Measurements from ENCODE around the gene PCDHA4.

DNA sequence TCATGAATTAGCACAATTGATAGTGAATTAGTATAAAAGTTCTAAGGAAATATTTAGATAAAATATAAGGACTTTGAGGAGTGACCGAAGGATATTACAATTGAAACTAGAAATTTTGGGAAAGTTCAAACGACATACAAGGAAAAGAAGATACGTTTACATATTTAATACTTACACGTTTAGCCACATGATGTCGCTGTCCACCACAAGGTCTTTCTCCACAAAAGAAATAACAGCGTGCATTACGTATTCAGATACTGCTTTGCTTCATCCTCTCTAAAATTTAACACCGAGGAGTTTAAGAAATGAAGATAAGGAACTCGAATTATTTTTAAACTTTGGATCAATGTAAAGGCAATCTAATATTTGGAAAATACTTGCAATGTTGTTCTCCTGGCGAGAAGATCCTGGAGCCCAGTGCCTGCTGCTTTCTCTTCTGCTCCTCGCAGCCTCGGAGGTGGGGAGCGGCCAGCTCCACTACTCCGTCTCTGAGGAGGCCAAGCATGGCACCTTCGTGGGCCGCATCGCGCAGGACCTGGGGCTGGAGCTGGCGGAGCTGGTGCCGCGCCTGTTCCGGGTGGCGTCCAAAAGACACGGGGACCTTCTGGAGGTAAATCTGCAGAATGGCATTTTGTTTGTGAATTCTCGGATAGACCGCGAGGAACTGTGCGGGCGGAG, 5.9 kb upstream of the PCDHA4 start, which contains the start of gene PCDHA3:
- TF ChIP-seq, protein P1, sequence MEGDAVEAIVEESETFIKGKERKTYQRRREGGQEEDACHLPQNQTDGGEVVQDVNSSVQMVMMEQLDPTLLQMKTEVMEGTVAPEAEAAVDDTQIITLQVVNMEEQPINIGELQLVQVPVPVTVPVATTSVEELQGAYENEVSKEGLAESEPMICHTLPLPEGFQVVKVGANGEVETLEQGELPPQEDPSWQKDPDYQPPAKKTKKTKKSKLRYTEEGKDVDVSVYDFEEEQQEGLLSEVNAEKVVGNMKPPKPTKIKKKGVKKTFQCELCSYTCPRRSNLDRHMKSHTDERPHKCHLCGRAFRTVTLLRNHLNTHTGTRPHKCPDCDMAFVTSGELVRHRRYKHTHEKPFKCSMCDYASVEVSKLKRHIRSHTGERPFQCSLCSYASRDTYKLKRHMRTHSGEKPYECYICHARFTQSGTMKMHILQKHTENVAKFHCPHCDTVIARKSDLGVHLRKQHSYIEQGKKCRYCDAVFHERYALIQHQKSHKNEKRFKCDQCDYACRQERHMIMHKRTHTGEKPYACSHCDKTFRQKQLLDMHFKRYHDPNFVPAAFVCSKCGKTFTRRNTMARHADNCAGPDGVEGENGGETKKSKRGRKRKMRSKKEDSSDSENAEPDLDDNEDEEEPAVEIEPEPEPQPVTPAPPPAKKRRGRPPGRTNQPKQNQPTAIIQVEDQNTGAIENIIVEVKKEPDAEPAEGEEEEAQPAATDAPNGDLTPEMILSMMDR (IDR thresholded peaks at IDR 0.05): peak in 2 of 3 donors; percentile 7 to 25
- TF ChIP-seq EP300 (IDR thresholded peaks at IDR 0.05) (no peak), POLR2A (IDR thresholded peaks at IDR 0.05) (no peak)
